G401.6 (cell line): ENCODE measurements around the gene RFPL4A.
A peak's percentile ranks its signal among the peaks of the same experiment; 100 is the strongest.
"Not testable (repeated sequence)": the region's sequence is repeated elsewhere in the genome, so short reads cannot be mapped to it uniquely, and the experiment has no call there.

ENCODE experiments used
- FAIRE-seq: peaks from 2 replicates; lab custom pipeline; 2012; peaks lifted over from hg19 to GRCh38; lab: Jason Lieb, UNC

The RFPL4A gene

GRCh38 chr19:55758797-55759196 lies at the start of gene RFPL4A:
TSS of gene RFPL4A (plus strand) at chr19:55759097. CDS start at chr19:55761801, 2,704 bp downstream.
- peak; percentile 84 for FAIRE-seq

GRCh38 chr19:55711719-55712118 lies 47.2 kb upstream of the RFPL4A start:
- no peak for FAIRE-seq

GRCh38 chr19:55712804-55713631 lies 45.9 kb upstream of the RFPL4A start:
- FAIRE-seq: no peak

GRCh38 chr19:55716531-55716930 lies 42.4 kb upstream of the RFPL4A start:
- no peak for FAIRE-seq

- FAIRE-seq: no peak
These were observed 41.6 kb upstream of the RFPL4A start for GRCh38 chr19:55717251-55717650.

GRCh38 chr19:55717879-55718711 lies 40.8 kb upstream of the RFPL4A start:
- FAIRE-seq: not testable (repeated sequence)

- no peak for FAIRE-seq
These were observed 38.6 kb upstream of the RFPL4A start for GRCh38 chr19:55720214-55720746.

- FAIRE-seq: no peak
These were observed 38.1 kb upstream of the RFPL4A start for GRCh38 chr19:55720801-55721200.

- FAIRE-seq: no peak
These were observed 35.4 kb upstream of the RFPL4A start for GRCh38 chr19:55723491-55723890.

- not testable (repeated sequence) for FAIRE-seq
These were observed 28.5 kb upstream of the RFPL4A start for GRCh38 chr19:55730378-55730777.

GRCh38 chr19:55738302-55738701 lies 20.6 kb upstream of the RFPL4A start, which contains the start of gene NLRP9:
TSS of gene NLRP9 (minus strand) at chr19:55738402. CDS start at chr19:55738374, 28 bp downstream.
- no peak for FAIRE-seq

- no peak for FAIRE-seq
These were observed 8.2 kb upstream of the RFPL4A start for GRCh38 chr19:55750715-55751114.

GRCh38 chr19:55753401-55753800 lies 5.5 kb upstream of the RFPL4A start:
- FAIRE-seq: no peak

GRCh38 chr19:55756808-55757207 lies 2.1 kb upstream of the RFPL4A start:
- not testable (repeated sequence) for FAIRE-seq

- FAIRE-seq: no peak
These were observed 7.6 kb downstream of the RFPL4A start for GRCh38 chr19:55766466-55766865.

- peak; percentile 90 for FAIRE-seq
These were observed 9.9 kb downstream of the RFPL4A start, which contains the start of gene RFPL4AL1 for GRCh38 chr19:55768818-55769217. TSS of gene RFPL4AL1 (plus strand) at chr19:55769118. CDS start at chr19:55771805, 2,687 bp downstream.

GRCh38 chr19:55769632-55770031 lies 10.7 kb downstream of the RFPL4A start:
- not testable (repeated sequence) for FAIRE-seq

GRCh38 chr19:55777528-55777927 lies 18.6 kb downstream of the RFPL4A start:
- no peak for FAIRE-seq

GRCh38 chr19:55778331-55778730 lies 19.4 kb downstream of the RFPL4A start:
- FAIRE-seq: no peak

- no peak for FAIRE-seq
These were observed 22.2 kb downstream of the RFPL4A start for GRCh38 chr19:55781112-55781511.

GRCh38 chr19:55795021-55795420 lies 36.1 kb downstream of the RFPL4A start:
- FAIRE-seq: no peak

- FAIRE-seq: no peak
These were observed 42.5 kb downstream of the RFPL4A start for GRCh38 chr19:55801416-55801815.

- no peak for FAIRE-seq
These were observed 43.4 kb downstream of the RFPL4A start for GRCh38 chr19:55802281-55802680.
